HepG2 (cell line): ENCODE results near the gene SP110. TPM values are rescaled to one million over a fixed set of nuclear protein-coding genes. Genes with fewer than 3 reads are reported as not detected.

Source experiments
- CSRNP2 ChIP-seq: sonication (generic); formaldehyde crosslinking; conservative IDR thresholded peaks from 2 replicates; pipeline ENCODE4 v1.8.0; 2022; ENCODE audit warnings: low read depth, missing genetic modification reagents
- DR1 ChIP-seq: sonication (generic); formaldehyde crosslinking; IDR thresholded peaks from 2 replicates; pipeline ENCODE4 v1.8.0; 2021; ENCODE audit warnings: mild to moderate bottlenecking, missing genetic modification reagents, inconsistent platforms
- HMGXB4 ChIP-seq, 2 experiments: sonication (generic) in 1 of 2; formaldehyde crosslinking in 1 of 2; IDR thresholded peaks; 2 replicates each; pipeline versions ENCODE4 v1.4.0 to v1.6.1; 2018 to 2020; ENCODE audit warnings: missing genetic modification reagents in 2 of 2, borderline replicate concordance in 1 of 2, low read depth in 1 of 2, mild to moderate bottlenecking in 1 of 2, missing biosample characterization in 1 of 2
- HNRNPL ChIP-seq: fragments of 200-400 bp; formaldehyde crosslinking; IDR thresholded peaks from 2 replicates; pipeline ENCODE4 v1.6.1; 2017; ENCODE audit warnings: mild to moderate bottlenecking, low read depth, low read length
- MTF2 ChIP-seq: sonication (generic); formaldehyde crosslinking; IDR thresholded peaks from 2 replicates; pipeline ENCODE4 v1.5.0; 2020; ENCODE audit warnings: missing genetic modification reagents, borderline replicate concordance
- MYNN ChIP-seq: sonication (generic); formaldehyde crosslinking; IDR thresholded peaks from 2 replicates; pipeline ENCODE4 v1.4.0; 2020; ENCODE audit warnings: mild to moderate bottlenecking, low read depth, missing genetic modification reagents
- SRF ChIP-seq: IDR thresholded peaks from 2 replicates; pipeline ENCODE4 v1.6.1; 2011; ENCODE audit warnings: mild to moderate bottlenecking, low read depth, low read length, moderate library complexity
- ZNF652 ChIP-seq: IDR thresholded peaks from 2 replicates; pipeline ENCODE4 v1.6.1; 2016; ENCODE audit warnings: low read depth, borderline replicate concordance
- ZNF687 ChIP-seq: sonication (generic); formaldehyde crosslinking; IDR thresholded peaks from 2 replicates; pipeline ENCODE4 v1.5.1; 2020; ENCODE audit warnings: mild to moderate bottlenecking, missing genetic modification reagents, moderate library complexity
- ZNF792 ChIP-seq: IDR thresholded peaks from 2 replicates; pipeline ENCODE4 v1.6.1; 2016
- polyA plus RNA-seq, 8 experiments: library from polyadenylated mRNA; depleted of rRNA in 3 of 8; stranded (reverse) in 7 of 8; unstranded in 1 of 8; fragments of >200 nt; fragmentation: Illumina TruSeq in 4 of 8; extraction: Trizol in 4 of 8; gene quantifications; 2 replicates each; pipeline versions ENCODE4 v1.2.1 to v1.2.3, GENCODE V29; 2011 to 2016; ENCODE audit warnings: low read depth in 4 of 8, missing spikeins in 1 of 8, mixed read lengths in 1 of 8; ENCODE audit not compliant: insufficient read depth in 1 of 8
- total RNA-seq, 5 experiments: library from RNA; depleted of rRNA; stranded (reverse); fragments of >200 nt; fragmentation: Illumina TruSeq; extraction: Trizol; gene quantifications; 2 replicates each; pipeline ENCODE4 v1.2.3, GENCODE V29; 2016; ENCODE audit warnings: low read depth in 1 of 5
- TF ChIP-seq, protein P1 (sequence below): sonication (generic); formaldehyde crosslinking; IDR thresholded peaks from 2 replicates; pipeline ENCODE4 v1.4.0; 2020; ENCODE audit warnings: missing genetic modification reagents, mild to moderate bottlenecking, borderline replicate concordance
- TF ChIP-seq, protein P2 (sequence below): IDR thresholded peaks from 2 replicates; pipeline ENCODE4 v1.6.1; 2016; ENCODE audit warnings: missing biosample characterization, missing genetic modification reagents, low read depth

The SP110 gene
- total and polyA plus RNA-seq, 2 of the 13 experiments (the other 11 are each of a cell fraction or from before 2014, with no cell fraction given), result 7.9 to 10.4 TPM

DNA sequence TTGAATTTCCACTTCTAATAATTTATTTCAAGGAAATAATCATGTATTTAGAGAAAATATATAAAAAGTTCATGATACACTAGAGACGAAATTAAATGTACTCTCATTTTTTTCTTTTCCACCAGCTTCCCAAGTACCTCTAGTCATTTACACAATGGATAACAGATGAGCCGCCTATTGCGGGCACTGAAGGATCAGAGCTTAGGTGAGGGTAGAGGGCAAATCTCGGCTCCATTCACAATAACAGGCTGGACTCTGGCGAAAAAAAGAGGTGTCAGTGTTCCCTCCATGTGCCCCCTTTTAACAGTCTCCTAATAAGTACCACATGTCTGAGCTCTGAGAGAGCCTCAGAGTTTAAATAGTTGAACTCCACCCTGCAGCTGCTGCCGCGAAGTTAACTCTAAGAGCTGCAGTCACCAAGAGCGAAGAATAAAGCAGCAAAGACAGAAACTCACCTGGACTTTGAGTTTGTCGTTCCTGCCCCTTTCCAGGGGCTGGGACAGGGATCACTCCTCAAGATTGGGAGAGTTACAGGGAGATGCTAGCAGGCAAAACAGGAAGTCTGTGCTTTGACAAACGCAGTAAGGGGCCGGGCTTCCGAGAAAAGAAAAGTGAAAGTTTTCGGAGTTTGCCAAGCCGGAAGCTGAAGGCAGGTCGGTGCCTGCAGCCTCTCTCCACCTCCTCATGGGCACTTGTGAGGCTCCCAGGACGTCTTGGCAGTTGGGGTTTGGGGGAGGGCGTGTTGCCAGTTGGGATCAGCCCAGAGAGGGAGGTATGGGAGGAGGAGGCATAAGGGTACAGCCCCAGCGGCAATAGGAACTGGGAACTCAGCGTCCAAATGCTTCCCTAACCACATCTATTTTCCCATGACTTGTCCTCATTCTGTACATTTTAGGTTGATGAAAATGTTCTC is at the start of gene SP110 (continued):
- TF ChIP-seq, protein P1, sequence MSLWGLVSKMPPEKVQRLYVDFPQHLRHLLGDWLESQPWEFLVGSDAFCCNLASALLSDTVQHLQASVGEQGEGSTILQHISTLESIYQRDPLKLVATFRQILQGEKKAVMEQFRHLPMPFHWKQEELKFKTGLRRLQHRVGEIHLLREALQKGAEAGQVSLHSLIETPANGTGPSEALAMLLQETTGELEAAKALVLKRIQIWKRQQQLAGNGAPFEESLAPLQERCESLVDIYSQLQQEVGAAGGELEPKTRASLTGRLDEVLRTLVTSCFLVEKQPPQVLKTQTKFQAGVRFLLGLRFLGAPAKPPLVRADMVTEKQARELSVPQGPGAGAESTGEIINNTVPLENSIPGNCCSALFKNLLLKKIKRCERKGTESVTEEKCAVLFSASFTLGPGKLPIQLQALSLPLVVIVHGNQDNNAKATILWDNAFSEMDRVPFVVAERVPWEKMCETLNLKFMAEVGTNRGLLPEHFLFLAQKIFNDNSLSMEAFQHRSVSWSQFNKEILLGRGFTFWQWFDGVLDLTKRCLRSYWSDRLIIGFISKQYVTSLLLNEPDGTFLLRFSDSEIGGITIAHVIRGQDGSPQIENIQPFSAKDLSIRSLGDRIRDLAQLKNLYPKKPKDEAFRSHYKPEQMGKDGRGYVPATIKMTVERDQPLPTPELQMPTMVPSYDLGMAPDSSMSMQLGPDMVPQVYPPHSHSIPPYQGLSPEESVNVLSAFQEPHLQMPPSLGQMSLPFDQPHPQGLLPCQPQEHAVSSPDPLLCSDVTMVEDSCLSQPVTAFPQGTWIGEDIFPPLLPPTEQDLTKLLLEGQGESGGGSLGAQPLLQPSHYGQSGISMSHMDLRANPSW (CRISPR knock-in tag), result peak; percentile 79
- TF ChIP-seq MTF2, result no peak
- TF ChIP-seq, protein P2, sequence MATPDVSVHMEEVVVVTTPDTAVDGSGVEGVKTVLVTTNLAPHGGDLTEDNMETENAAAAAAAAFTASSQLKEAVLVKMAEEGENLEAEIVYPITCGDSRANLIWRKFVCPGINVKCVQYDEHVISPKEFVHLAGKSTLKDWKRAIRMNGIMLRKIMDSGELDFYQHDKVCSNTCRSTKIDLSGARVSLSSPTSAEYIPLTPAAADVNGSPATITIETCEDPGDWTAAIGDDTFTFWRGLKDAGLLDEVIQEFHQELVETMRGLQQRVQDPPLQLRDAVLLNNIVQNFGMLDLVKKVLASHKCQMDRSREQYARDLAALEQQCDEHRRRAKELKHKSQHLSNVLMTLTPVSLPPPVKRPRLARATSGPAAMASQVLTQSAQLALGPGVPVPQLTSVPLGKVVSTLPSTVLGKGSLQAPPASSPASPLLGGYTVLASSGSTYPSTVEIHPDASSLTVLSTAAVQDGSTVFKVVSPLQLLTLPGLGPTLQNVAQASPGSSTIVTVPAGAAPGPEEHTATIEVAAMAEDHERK, result no peak
- 0 out of 2 replicates have a peak, but pooled peaks have one; percentile 29 for TF ChIP-seq MYNN (CRISPR knock-in tag)
- TF ChIP-seq CSRNP2 (CRISPR knock-in tag), result no peak
- no peak for TF ChIP-seq DR1 (CRISPR knock-in tag)
- no peak for TF ChIP-seq ZNF792 (CRISPR knock-in tag)
- 0 out of 4 replicates have a peak, but pooled peaks of 1 of the 2 experiments have one; percentile 55 for TF ChIP-seq HMGXB4 (CRISPR knock-in tag; IDR thresholded peaks at IDR 0.05; ENCODE audit: borderline replicate concordance in 1 of 2, low read depth in 1 of 2)
- no peak for TF ChIP-seq HNRNPL
- TF ChIP-seq ZNF687 (CRISPR knock-in tag), result peak; percentile 65
- TF ChIP-seq ZNF652, result no peak
- TF ChIP-seq SRF, result no peak
